Mammary epithelial cell (primary cell): ENCODE results near the gene C12orf76.

Experiments used
- EZH2 ChIP-seq: IDR thresholded peaks from 2 replicates; pipeline ENCODE4 v1.6.1; 2012; ENCODE audit warnings: low read length, inconsistent platforms, borderline replicate concordance
- TF ChIP-seq, protein P1 (sequence below), 2 donors: IDR thresholded peaks in 1 of 2; conservative IDR thresholded peaks in 1 of 2; 2 replicates each; pipeline ENCODE4 v1.5.1; 2011 to 2012; ENCODE audit warnings: inconsistent platforms in 2 of 2, low read length in 2 of 2, mild to moderate bottlenecking in 2 of 2, control low read depth in 1 of 2, low read depth in 1 of 2; ENCODE audit not compliant: insufficient read depth in 1 of 2; ENCODE audit errors: extremely low read depth in 1 of 2

DNA sequence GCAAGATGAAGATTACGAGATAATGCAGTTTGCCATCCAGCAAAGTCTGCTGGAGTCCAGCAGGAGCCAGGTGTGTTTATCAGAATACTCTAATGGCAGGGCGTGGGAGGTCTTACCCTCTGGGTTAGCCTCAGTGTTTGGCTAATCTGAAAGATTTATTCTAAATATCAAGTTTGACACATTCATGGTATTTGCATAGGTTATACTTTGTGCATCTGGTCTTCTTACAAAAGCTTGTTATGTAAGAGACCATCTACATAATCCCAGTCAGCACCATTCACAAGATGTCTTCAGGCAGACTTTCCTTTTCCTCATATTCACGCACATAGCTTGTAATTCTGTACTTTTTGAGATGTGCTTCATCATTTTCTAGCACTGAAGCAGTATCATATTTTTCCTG, 14.4 kb downstream of the C12orf76 start:
- TF ChIP-seq, protein P1, sequence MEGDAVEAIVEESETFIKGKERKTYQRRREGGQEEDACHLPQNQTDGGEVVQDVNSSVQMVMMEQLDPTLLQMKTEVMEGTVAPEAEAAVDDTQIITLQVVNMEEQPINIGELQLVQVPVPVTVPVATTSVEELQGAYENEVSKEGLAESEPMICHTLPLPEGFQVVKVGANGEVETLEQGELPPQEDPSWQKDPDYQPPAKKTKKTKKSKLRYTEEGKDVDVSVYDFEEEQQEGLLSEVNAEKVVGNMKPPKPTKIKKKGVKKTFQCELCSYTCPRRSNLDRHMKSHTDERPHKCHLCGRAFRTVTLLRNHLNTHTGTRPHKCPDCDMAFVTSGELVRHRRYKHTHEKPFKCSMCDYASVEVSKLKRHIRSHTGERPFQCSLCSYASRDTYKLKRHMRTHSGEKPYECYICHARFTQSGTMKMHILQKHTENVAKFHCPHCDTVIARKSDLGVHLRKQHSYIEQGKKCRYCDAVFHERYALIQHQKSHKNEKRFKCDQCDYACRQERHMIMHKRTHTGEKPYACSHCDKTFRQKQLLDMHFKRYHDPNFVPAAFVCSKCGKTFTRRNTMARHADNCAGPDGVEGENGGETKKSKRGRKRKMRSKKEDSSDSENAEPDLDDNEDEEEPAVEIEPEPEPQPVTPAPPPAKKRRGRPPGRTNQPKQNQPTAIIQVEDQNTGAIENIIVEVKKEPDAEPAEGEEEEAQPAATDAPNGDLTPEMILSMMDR (conservative IDR thresholded peaks at IDR 0.05 in 1 of 2, IDR thresholded peaks at IDR 0.05 in 1 of 2; ENCODE audit: extremely low read depth in 1 of 2, insufficient read depth in 1 of 2, low read depth in 1 of 2, low read length in 2 of 2), result no peak
- no peak for TF ChIP-seq EZH2
